Hepatocyte (in vitro differentiated cells): ENCODE results near the gene MRPL37.

Experiments used
- CTCF ChIP-seq: fragments of 200-600 bp; sonication (generic); IDR thresholded peaks from 2 replicates; pipeline ENCODE4 v1.5.1; 2016; ENCODE audit warnings: antibody characterized with exemption, mild to moderate bottlenecking; ENCODE audit not compliant: poor library complexity
- EZH2 ChIP-seq: fragments of 200-600 bp; sonication (generic); IDR thresholded peaks from 2 replicates; pipeline ENCODE4 v1.6.1; 2016; ENCODE audit warnings: antibody characterized with exemption, mild to moderate bottlenecking, borderline replicate concordance
- EZH2phosphoT487 ChIP-seq: fragments of 200-600 bp; sonication (generic); IDR thresholded peaks from one replicate; pipeline ENCODE4 v1.6.1; 2018; ENCODE audit warnings: antibody characterized with exemption, mild to moderate bottlenecking, low read depth, moderate library complexity; ENCODE audit not compliant: unreplicated experiment, severe bottlenecking

DNA sequence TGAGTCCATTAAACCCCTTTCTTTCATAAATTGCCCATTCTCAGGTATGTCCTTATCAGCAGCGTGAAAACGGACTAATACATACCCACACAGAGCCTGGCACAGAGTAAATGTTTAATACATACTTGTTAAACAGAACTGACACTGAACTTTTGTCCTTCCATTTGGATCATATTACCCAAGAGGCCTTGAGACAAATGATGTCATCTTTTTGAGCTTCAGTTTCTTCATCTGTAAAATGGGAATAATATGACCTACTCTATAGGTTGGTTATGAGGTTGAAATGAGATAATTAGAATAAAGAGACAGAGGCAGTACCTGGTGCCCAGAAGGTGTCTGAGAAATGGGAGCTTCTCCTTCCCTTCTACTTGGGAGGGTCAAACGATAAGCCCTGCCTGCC, 13.9 kb upstream of the MRPL37 start:
- TF ChIP-seq CTCF (no peak), EZH2 (no peak), EZH2phosphoT487 (no peak)
